CD14-positive monocyte (primary cell): ENCODE measurements around the gene ALPK3. TPM values are rescaled to one million over a fixed set of nuclear protein-coding genes. Genes with fewer than 3 reads are reported as not detected.
A peak's percentile ranks its signal among the peaks of the same experiment; 100 is the strongest.

Source experiments
- DNase-seq, 3 donors: peaks; one replicate each; pipeline ENCODE4 v3.0.0-alpha.2; 2011 to 2022
- H2AFZ ChIP-seq: 2 replicates; pipeline ENCODE4 v1.6.0; 2012; ENCODE audit warnings: mild to moderate bottlenecking, low read depth, low read length, inconsistent platforms; ENCODE audit not compliant: insufficient read depth, poor library complexity, severe bottlenecking
- H3K27ac ChIP-seq, 2 donors: 1 replicate in 1 of 2; 2 replicates in 1 of 2; pipeline ENCODE4 v1.5.1; 2012 to 2013; ENCODE audit warnings: low read length in 2 of 2, control low read depth in 1 of 2, inconsistent platforms in 1 of 2, low read depth in 1 of 2, mild to moderate bottlenecking in 1 of 2
- H3K27me3 ChIP-seq, 2 donors: one replicate each; pipeline versions ENCODE4 v1.6.0 to v1.6.1; 2011 to 2013; ENCODE audit warnings: low read length in 2 of 2; ENCODE audit not compliant: control insufficient read depth in 2 of 2, insufficient read depth in 2 of 2
- H3K36me3 ChIP-seq, 2 donors: replicated peaks in 1 of 2; 1 replicate in 1 of 2; 2 replicates in 1 of 2; pipeline versions ENCODE4 v1.5.1 to v1.6.1; 2012 to 2013; ENCODE audit warnings: low read length in 2 of 2, control low read depth in 1 of 2, inconsistent platforms in 1 of 2, mild to moderate bottlenecking in 1 of 2; ENCODE audit not compliant: insufficient read depth in 2 of 2, control insufficient read depth in 1 of 2
- H3K4me1 ChIP-seq, 2 donors: 1 replicate in 1 of 2; 2 replicates in 1 of 2; pipeline versions ENCODE4 v1.5.1 to v1.6.1; 2012 to 2013; ENCODE audit warnings: low read length in 2 of 2, control low read depth in 1 of 2, inconsistent platforms in 1 of 2, mild to moderate bottlenecking in 1 of 2, moderate library complexity in 1 of 2; ENCODE audit not compliant: insufficient read depth in 2 of 2, control insufficient read depth in 1 of 2
- H3K4me2 ChIP-seq: replicated peaks from 2 replicates; pipeline ENCODE3; 2012; ENCODE audit warnings: low read length, moderate library complexity, mild to moderate bottlenecking; ENCODE audit not compliant: poor library complexity, severe bottlenecking; ENCODE audit errors: extremely low read depth
- H3K4me3 ChIP-seq, 3 experiments: fragments of 200-600 bp in 1 of 3; sonication (generic) in 1 of 3; replicated peaks in 1 of 3; 1 replicate in 2 of 3; 2 replicates in 1 of 3; pipeline ENCODE4 v1.5.1; 2011 to 2013; ENCODE audit warnings: low read length in 3 of 3, mild to moderate bottlenecking in 3 of 3, control low read depth in 2 of 3, low read depth in 2 of 3, inconsistent platforms in 1 of 3, moderate library complexity in 1 of 3
- H3K79me2 ChIP-seq: 2 replicates; pipeline ENCODE4 v1.6.0; 2012; ENCODE audit warnings: mild to moderate bottlenecking, control low read depth, inconsistent platforms, low read length, moderate library complexity; ENCODE audit not compliant: insufficient read depth
- H3K9ac ChIP-seq: 2 replicates; pipeline ENCODE4 v1.6.0; 2017; ENCODE audit warnings: low read length, mild to moderate bottlenecking; ENCODE audit not compliant: insufficient read depth, poor library complexity, severe bottlenecking
- H3K9me3 ChIP-seq, 2 donors: replicated peaks in 1 of 2; 1 replicate in 1 of 2; 2 replicates in 1 of 2; pipeline versions ENCODE4 v1.5.1 to v1.6.1; 2012 to 2013; ENCODE audit warnings: low read length in 2 of 2, control low read depth in 1 of 2; ENCODE audit not compliant: control insufficient read depth in 1 of 2, insufficient read depth in 1 of 2
- H4K20me1 ChIP-seq: 2 replicates; pipeline ENCODE4 v1.6.0; 2012; ENCODE audit warnings: mild to moderate bottlenecking, low read length, control low read depth, moderate library complexity; ENCODE audit not compliant: insufficient read depth
- H3K27ac Mint-ChIP-seq, 7 donors: one replicate each; pipeline ENCODE4 v1.8.0; 2020; ENCODE audit warnings: mild to moderate bottlenecking in 7 of 7, mixed read lengths in 7 of 7, moderate library complexity in 6 of 7, inconsistent platforms in 2 of 7
- H3K27me3 Mint-ChIP-seq, 3 donors: one replicate each; pipeline ENCODE4 v1.8.0; 2021 to 2022; ENCODE audit warnings: low read depth in 3 of 3, mild to moderate bottlenecking in 3 of 3, mixed read lengths in 3 of 3, moderate library complexity in 3 of 3, inconsistent platforms in 1 of 3
- H3K36me3 Mint-ChIP-seq, 2 donors: one replicate each; pipeline ENCODE4 v1.8.0; 2020; ENCODE audit warnings: mixed read lengths in 2 of 2, inconsistent platforms in 1 of 2, mild to moderate bottlenecking in 1 of 2
- H3K4me1 Mint-ChIP-seq: one replicate; pipeline ENCODE4 v1.8.0; 2020; ENCODE audit warnings: mild to moderate bottlenecking, mixed read lengths
- H3K4me3 Mint-ChIP-seq, 2 donors: one replicate each; pipeline ENCODE4 v1.8.0; 2020; ENCODE audit warnings: mild to moderate bottlenecking in 2 of 2, mixed read lengths in 2 of 2, moderate library complexity in 1 of 2
- H3K9me3 Mint-ChIP-seq, 7 donors: one replicate each; pipeline ENCODE4 v1.8.0; 2020 to 2022; ENCODE audit warnings: mixed read lengths in 7 of 7, mild to moderate bottlenecking in 6 of 7, moderate library complexity in 6 of 7, inconsistent platforms in 2 of 7
- WGBS: methylation state at CpG from one replicate; pipeline ENCODE4 v1.1.5; 2013; ENCODE audit warnings: missing lambda C conversion rate; ENCODE audit not compliant: insufficient coverage; 5-methylcytosine and 5-hydroxymethylcytosine counted together
- intact Hi-C, 2 donors: fragments of 100-400 bp; cut with micrococcal nuclease; formaldehyde crosslinking; loops; one replicate each; pipeline versions ENCODE4 v1.15.0 to v1.15.1; 2023
- polyA plus RNA-seq, 3 donors: library from polyadenylated mRNA; depleted of rRNA in 1 of 3; unstranded in 2 of 3; stranded (reverse) in 1 of 3; fragments of 300-500 nt in 2 of 3; fragments of >200 nt in 1 of 3; fragmentation: Illumina TruSeq in 2 of 3; gene quantifications; 1 replicate in 2 of 3; 2 replicates in 1 of 3; pipeline ENCODE4 v1.2.3, GENCODE V29; 2012 to 2021
- TF ChIP-seq, protein P1 (sequence below): fragments of 200-600 bp; IDR thresholded peaks from one replicate; pipeline ENCODE4 v1.8.0; 2022; ENCODE audit warnings: antibody characterized with exemption, mild to moderate bottlenecking

The ALPK3 gene
- polyA plus RNA-seq, 3 donors = 0.02 to 0.12 TPM; not detected in 1

DNA sequence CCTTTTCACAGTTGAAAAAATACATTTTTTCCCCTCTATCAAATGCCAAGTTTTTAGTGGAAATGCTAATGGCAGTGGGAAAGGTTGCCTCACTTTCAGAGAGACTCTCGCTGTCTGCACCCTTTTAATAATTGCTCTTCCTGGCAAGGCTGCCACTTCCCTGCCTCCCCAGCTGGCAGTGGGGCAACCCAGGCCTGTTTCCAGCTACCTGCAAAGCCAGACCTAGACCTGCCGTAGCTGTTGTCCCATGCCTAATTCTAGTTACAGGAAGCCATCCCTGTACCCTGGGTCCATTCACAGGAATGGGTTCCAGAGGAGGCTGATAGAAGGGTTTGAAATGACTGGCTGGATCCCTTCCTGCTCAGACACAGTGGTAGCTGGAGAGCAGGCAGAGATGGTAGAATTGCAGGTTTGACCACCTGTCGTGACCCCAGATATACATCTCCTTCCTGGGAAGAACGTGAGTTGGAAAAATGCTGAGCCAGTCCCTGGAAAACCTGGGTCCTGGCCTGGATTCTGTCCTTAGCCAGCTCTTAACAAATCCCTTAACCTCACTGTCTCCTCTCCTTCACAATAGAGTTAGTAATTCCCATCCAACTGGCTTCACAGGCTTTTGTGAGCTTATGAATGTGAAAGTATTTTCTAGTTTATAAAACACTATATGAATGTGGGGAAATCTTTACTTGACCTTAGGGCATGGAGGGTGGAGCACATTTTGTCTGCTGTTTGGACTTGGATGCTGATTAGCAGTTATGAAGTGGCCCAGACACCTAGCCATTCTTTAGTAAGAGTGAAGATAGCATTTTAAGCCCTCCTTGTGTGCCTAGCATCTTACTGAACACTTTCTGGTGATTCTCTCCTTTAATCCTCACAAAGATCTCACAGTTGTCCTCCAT is 12.9 kb upstream of the ALPK3 start:
- peak overlapping the region in 3 of 7 donors; percentile 7 to 55 (median 33) for H3K27ac Mint-ChIP-seq
- no peak overlapping the region for H3K9ac ChIP-seq
- no peaks in the 10 kb centered on the region for H3K9me3 Mint-ChIP-seq
- H3K27me3 Mint-ChIP-seq = no peaks in the 10 kb centered on the region
- no peaks in the 10 kb centered on the region for H3K4me1 ChIP-seq
- H2AFZ ChIP-seq = no peak overlapping the region
- TF ChIP-seq, protein P1, sequence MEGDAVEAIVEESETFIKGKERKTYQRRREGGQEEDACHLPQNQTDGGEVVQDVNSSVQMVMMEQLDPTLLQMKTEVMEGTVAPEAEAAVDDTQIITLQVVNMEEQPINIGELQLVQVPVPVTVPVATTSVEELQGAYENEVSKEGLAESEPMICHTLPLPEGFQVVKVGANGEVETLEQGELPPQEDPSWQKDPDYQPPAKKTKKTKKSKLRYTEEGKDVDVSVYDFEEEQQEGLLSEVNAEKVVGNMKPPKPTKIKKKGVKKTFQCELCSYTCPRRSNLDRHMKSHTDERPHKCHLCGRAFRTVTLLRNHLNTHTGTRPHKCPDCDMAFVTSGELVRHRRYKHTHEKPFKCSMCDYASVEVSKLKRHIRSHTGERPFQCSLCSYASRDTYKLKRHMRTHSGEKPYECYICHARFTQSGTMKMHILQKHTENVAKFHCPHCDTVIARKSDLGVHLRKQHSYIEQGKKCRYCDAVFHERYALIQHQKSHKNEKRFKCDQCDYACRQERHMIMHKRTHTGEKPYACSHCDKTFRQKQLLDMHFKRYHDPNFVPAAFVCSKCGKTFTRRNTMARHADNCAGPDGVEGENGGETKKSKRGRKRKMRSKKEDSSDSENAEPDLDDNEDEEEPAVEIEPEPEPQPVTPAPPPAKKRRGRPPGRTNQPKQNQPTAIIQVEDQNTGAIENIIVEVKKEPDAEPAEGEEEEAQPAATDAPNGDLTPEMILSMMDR = no peak
- WGBS = 93% methylated on average over 2 of the region's 4 CpGs
- H3K4me1 Mint-ChIP-seq = no peaks in the 10 kb centered on the region
- DNase-seq = no peak
- no peaks in the 10 kb centered on the region for H3K9me3 ChIP-seq
- H3K27ac ChIP-seq = no peak overlapping the region
- H3K79me2 ChIP-seq = peaks cover 3% of the 10 kb centered on the region
- H4K20me1 ChIP-seq = peaks cover 56% of the 10 kb centered on the region
- intact Hi-C loops = no loop called here
- H3K36me3 ChIP-seq = peaks cover 62 to 69% of the 10 kb centered on the region in 2 donors
- H3K4me3 Mint-ChIP-seq = no peak overlapping the region
- H3K4me2 ChIP-seq = no peak overlapping the region
- peaks cover 59 to 82% of the 10 kb centered on the region in 2 donors for H3K36me3 Mint-ChIP-seq
- H3K4me3 ChIP-seq = no peak overlapping the region
- H3K27me3 ChIP-seq = no peaks in the 10 kb centered on the region

DNA sequence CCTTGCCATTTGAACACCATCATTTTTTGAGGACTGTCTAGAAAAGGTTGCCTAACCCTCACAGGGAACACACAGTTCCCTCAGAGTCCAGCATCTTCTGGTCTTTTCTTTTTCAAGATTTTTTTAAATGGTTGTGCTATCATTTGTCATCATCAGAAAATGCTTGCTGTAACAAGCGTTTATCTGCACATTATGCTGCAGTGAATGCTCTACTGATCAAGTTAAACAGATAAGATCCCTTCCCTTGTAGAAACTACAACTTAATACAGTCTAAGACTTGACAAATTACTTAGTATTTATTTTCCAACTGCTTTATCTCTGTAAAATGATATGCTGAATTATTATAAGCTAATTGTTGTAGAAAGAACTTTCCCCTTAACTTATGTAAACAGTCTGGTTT is 11.9 kb upstream of the ALPK3 start:
- DNase-seq = no peak
- Mint-ChIP-seq H3K9me3 (no peaks in the 10 kb centered on the region), H3K27me3 (no peaks in the 10 kb centered on the region), H3K4me3 (no peak overlapping the region), H3K36me3 (peaks cover 51 to 74% of the 10 kb centered on the region in 2 donors), H3K27ac (peak overlapping the region in 1 of 7 donors; percentile 22), H3K4me1 (no peaks in the 10 kb centered on the region)
- Histone ChIP-seq H3K4me1 (no peaks in the 10 kb centered on the region), H3K4me3 (no peak overlapping the region), H3K9ac (no peak overlapping the region), H3K27ac (peak overlapping the region in 1 of 2 donors; percentile 28), H3K4me2 (no peak overlapping the region), H3K79me2 (no peaks in the 10 kb centered on the region), H4K20me1 (peaks cover 52% of the 10 kb centered on the region), H3K9me3 (no peaks in the 10 kb centered on the region), H3K27me3 (no peaks in the 10 kb centered on the region), H2AFZ (no peak overlapping the region), H3K36me3 (peaks cover 53 to 59% of the 10 kb centered on the region in 2 donors)
- intact Hi-C loops = no loop called here
- WGBS = no CpG with 5 or more reads among the region's 1 CpG
- TF ChIP-seq, protein P1 = no peak
